HG02870 (cell line): ENCODE data around the gene TMEM247.

Experiments used
- ATAC-seq: cut with Tn5 transposase; IDR thresholded peaks from one replicate; pipeline ENCODE4 v1.9.1; 2021; ENCODE audit warnings: mild to moderate bottlenecking, moderate library complexity; ENCODE audit not compliant: unreplicated experiment

Gene TMEM247

GRCh38 chr2:46479265-46479664 is at the start of gene TMEM247:
Gene TMEM247 (plus strand): TSS chr2:46479565.
- ATAC-seq, result no peak

GRCh38 chr2:46430413-46430812 is 49.0 kb upstream of the TMEM247 start:
- no peak for ATAC-seq

GRCh38 chr2:46430992-46431391 is 48.4 kb upstream of the TMEM247 start:
- no peak for ATAC-seq

GRCh38 chr2:46431481-46432235 is 47.7 kb upstream of the TMEM247 start:
- no peak for ATAC-seq

- ATAC-seq, result no peak
These were observed 44.5 kb upstream of the TMEM247 start for GRCh38 chr2:46434851-46435273.

GRCh38 chr2:46435353-46435752 is 44.0 kb upstream of the TMEM247 start:
- no peak for ATAC-seq

DNA sequence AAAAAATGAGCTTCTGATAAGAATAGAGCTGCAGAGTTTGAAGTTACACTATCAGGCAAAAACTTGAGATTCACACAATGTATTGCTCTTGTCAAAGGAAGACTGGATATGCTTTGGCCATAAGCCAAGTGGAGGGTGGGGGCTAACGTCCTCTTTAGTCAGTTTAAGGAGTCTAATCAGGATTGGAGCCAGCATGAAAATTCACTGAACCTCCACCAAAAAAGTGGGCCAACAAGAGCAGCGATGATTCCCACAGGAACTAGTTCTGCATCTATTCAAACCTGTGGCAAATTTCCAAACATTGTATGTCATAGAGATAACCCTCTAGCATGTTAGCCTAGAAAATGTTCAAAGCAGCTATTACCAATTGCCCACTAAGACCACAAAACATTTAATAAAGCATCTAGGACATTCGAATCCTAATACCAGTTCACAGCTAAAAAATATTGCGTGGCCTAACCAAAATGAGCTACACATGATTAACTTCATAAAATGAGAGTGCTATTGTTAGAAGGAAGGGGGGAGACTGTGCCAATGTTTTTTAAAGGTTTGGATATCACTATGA is 43.5 kb upstream of the TMEM247 start:
- no peak for ATAC-seq

DNA sequence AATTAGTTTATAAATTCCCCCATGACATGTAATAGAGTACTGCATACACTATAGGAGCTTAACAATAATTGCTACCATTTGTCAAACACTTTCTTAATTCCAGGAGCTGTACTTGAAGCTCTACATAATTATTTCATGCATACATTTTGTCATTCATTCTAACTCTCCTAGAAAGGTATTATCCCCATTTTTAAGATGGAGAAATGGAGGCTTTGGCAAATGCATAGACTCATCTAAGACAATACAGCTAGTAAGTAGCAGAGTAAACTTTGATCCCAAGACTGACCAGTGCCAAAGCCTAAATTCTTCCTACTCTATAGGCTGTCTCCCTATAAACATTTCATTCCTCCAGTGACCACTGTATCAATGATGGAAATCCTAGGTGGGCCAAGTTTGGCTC is 42.6 kb upstream of the TMEM247 start:
- ATAC-seq, result no peak

GRCh38 chr2:46438102-46438501 is 41.3 kb upstream of the TMEM247 start:
- ATAC-seq, result no peak

- no peak for ATAC-seq
These were observed 40.6 kb upstream of the TMEM247 start for GRCh38 chr2:46438794-46439193.

- ATAC-seq, result no peak
These were observed 39.8 kb upstream of the TMEM247 start for GRCh38 chr2:46439582-46439981.

GRCh38 chr2:46441838-46442712 is 37.3 kb upstream of the TMEM247 start:
- no peak for ATAC-seq

DNA sequence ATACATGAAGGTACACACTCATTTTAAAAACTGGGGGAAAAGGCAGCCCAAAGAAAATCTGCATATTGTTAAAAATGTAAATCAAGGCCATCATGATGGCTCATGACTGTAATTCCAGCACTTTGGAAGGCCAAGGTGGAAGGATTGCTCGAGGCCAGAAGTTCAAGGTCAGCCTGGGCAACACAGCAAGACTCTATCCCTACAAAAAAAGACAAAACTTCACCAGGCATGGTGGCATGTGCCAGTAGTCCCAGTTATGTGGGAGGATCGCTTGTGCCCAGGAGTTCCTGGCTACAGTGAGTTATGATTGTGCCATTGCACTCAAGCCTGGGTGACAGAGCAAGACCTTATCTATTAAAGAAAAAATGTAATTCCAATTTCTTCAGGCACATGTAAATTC is 34.6 kb upstream of the TMEM247 start:
- ATAC-seq, result no peak

DNA sequence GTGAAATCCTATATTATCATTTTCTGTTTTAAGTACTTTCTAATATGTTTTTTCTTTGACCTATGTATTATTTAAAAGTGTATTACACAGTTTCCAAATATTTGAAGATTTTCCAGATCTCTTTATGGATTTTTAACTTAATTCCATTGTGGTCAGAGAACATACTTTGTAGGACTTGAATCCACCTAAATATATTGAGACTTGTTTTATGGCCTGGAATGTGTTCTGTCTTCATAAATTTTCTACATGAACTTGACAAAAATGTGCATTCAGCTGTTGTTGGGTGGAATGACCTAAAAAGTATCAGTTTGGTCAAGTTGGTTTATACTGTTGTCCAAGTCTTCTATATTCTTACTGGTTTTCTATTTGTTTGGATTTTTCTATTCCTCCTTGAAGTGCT is 33.8 kb upstream of the TMEM247 start:
- ATAC-seq, result no peak

- no peak for ATAC-seq
These were observed 32.3 kb upstream of the TMEM247 start for GRCh38 chr2:46446871-46447568.

DNA sequence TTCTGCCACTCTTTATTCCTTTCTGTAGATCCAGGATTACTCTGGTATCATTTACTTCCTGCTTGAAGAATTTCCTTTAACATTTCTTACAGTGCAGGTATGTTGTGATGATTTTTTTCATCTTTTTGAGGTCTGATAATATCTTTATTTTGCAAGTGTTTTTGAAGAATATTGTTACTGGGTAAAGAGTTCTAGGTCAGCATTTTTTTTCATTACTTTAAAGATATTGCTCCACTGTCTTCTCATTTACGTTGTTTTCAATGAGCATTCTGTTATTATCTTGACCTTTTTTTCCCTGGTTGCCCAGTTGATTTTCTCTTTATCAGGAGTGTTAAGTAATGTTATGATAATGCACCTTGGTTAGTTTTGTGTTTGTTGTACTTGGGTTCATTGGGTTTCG is 31.7 kb upstream of the TMEM247 start:
- ATAC-seq, result no peak

DNA sequence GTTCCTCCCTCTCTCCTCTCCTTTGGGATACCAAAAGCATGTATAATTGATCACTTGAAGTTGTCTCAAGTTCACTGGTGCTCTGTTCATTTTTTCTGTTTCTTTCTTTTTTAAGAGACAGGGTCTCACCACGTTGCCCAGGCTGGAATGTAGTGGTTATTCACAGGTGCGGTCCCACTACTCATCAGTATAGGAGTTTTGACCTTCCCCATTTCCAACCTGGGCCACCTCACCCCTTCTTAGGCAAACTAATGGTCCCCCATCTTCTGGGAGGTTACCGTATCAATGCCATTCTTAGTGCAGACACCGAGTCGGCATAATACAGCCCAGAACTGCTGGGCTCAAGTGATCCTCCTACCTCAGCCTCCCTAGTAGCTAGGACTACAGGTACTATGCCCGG is 31.3 kb upstream of the TMEM247 start:
- ATAC-seq, result no peak

GRCh38 chr2:46448641-46449040 is 30.7 kb upstream of the TMEM247 start:
- no peak for ATAC-seq

- ATAC-seq, result no peak
These were observed 29.7 kb upstream of the TMEM247 start for GRCh38 chr2:46449700-46450099.

DNA sequence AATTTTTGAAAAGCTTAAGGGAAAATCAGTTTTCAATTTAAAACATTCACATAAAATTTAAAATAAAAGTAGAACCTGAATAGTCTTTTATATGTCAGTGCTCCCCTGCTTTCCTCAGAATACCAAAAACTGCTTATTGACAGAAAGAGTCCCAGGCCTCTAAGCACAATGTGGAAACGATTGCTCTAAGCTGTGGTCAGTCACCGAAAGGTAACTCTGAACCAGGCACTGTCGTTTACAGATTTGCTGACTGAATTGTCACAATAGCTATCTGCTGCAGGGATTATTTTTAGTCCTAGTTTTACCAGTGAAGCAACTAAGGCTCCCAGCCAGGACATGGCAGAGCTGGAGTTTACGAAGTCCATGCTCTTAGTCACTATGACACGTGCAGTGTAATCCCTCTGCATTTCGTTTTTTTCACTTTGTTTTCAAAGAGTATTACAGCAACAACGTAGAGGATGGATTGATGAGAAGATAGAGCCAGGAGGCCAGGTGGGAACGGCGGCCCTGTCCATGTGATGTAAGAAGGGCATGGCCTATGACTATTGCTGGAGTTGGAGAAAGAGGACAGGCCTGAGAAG is 28.1 kb upstream of the TMEM247 start:
- ATAC-seq, result no peak

GRCh38 chr2:46456789-46457188 is 22.6 kb upstream of the TMEM247 start:
- no peak for ATAC-seq
